Mesodermal cell (in vitro differentiated cells): ENCODE results near the gene AZIN2.

Source experiments
- H3K27ac ChIP-seq: 2 replicates; pipeline ENCODE4 v1.7.0; 2013; ENCODE audit warnings: mild to moderate bottlenecking, low read depth, low read length, moderate library complexity; ENCODE audit not compliant: severe bottlenecking
- H3K36me3 ChIP-seq: 2 replicates; pipeline ENCODE4 v1.7.1; 2013; ENCODE audit warnings: mild to moderate bottlenecking, low read length, moderate library complexity; ENCODE audit not compliant: control insufficient read depth, insufficient read depth
- H3K4me1 ChIP-seq: one replicate; pipeline ENCODE4 v1.7.1; 2013; ENCODE audit warnings: mild to moderate bottlenecking, low read length; ENCODE audit not compliant: insufficient read depth, control insufficient read depth, poor library complexity, severe bottlenecking
- H3K4me3 ChIP-seq: 2 replicates; pipeline ENCODE4 v1.7.0; 2013; ENCODE audit warnings: low read length, control low read depth, mild to moderate bottlenecking; ENCODE audit not compliant: insufficient read depth, poor library complexity, severe bottlenecking; ENCODE audit errors: extremely low read depth
- H3K9me3 ChIP-seq: 2 replicates; pipeline ENCODE4 v1.7.1; 2013; ENCODE audit warnings: mild to moderate bottlenecking, low read length, moderate library complexity; ENCODE audit not compliant: control insufficient read depth
- WGBS, 2 experiments: methylation state at CpG; one replicate each; pipeline ENCODE4 v1.1.5; 2013; ENCODE audit warnings: missing lambda C conversion rate in 2 of 2; ENCODE audit not compliant: insufficient coverage in 2 of 2; 5-methylcytosine and 5-hydroxymethylcytosine counted together

The AZIN2 gene

GRCh38 chr1:33152685-33153432 lies 71.9 kb downstream of the AZIN2 start:
- H3K27ac ChIP-seq = peak overlapping the region; percentile 29
- 31 to 60% methylated on average over 2 of the region's 2 CpGs for WGBS, 2 experiments
- peaks cover 8% of the 10 kb centered on the region for H3K36me3 ChIP-seq
- no peaks in the 10 kb centered on the region for H3K9me3 ChIP-seq
- H3K4me3 ChIP-seq = no peak overlapping the region
- peaks cover 10% of the 10 kb centered on the region for H3K4me1 ChIP-seq

DNA sequence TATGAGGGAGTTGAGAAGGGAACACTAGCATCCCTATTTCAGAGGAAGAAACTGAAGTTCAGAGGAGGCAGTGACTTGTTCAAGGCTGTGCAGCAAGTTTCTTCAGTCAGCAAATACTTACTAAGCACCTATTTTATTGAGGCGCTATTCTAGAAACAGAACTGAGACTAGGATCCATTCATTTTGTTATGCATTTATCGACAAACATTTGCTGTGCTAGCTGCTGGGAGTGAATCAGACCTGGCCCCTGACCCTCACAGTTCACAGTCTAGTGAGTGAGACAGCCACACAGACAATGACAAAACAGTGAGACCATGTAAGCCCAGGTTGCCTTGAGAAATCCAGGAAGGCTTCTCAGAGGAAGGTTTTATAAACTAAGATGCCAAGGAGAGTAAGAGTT lies 72.7 kb downstream of the AZIN2 start:
- H3K4me1 ChIP-seq = peaks cover 10% of the 10 kb centered on the region
- H3K36me3 ChIP-seq = peaks cover 8% of the 10 kb centered on the region
- 88 to 100% methylated on average over 2 of the region's 2 CpGs for WGBS, 2 experiments
- peak overlapping the region; percentile 6 for H3K27ac ChIP-seq
- H3K4me3 ChIP-seq = no peak overlapping the region
- no peaks in the 10 kb centered on the region for H3K9me3 ChIP-seq

GRCh38 chr1:33155877-33156538 lies 75.1 kb downstream of the AZIN2 start:
- no peaks in the 10 kb centered on the region for H3K9me3 ChIP-seq
- 93% methylated on average over 4 of the region's 4 CpGs for WGBS, 2 experiments
- H3K36me3 ChIP-seq = peaks cover 13% of the 10 kb centered on the region

DNA sequence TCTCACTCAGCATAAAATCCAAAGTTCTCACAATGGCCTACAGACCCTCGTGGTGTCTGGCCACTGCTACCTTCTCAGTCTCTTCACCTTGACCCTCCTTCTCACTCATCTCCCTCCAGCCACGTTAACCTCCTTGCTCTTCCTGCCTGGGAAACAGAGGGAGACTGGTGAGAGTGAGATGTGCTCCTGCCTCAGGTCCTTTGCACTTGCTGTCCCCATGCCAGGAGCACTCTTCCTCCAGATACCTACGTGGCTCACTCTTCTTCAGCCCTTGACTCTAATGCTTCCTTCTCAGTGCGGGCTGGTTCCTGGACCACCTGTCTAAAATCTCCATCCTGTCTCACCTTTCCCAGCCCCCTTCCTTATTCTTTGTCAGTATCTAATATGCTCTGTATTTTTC lies 76.2 kb downstream of the AZIN2 start:
- Histone ChIP-seq H3K4me1 (peaks cover 18% of the 10 kb centered on the region), H3K4me3 (no peak overlapping the region), H3K9me3 (no peaks in the 10 kb centered on the region), H3K27ac (no peak overlapping the region), H3K36me3 (peaks cover 13% of the 10 kb centered on the region)
- 100% methylated on average over 2 to 3 of the region's 4 CpGs for WGBS, 2 experiments

More at GRCh38 chr1:33155877-33156538, 75.1 kb downstream of the AZIN2 start:
- no peak overlapping the region for H3K27ac ChIP-seq
- peaks cover 13% of the 10 kb centered on the region for H3K4me1 ChIP-seq
- no peak overlapping the region for H3K4me3 ChIP-seq

DNA sequence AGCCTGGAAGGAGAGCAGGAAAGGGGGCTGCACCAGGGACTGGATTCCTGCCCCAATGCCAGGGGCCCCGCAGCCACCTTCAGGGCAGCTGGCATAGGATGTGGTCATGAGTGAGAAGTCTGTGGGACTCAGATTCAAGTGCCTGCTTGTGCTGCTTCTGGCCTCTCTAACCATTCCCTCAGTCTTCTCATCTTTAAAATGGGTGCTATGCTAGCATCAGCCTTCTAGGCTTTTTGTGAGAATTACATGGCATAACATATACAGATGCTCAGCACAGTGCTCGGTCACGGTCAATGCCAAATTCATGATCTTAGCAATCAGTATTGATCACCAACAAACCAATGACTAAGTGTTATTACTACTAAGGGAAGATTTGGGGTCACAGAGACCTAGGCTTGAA lies 77.4 kb downstream of the AZIN2 start:
- Histone ChIP-seq H3K4me3 (no peak overlapping the region), H3K9me3 (no peaks in the 10 kb centered on the region), H3K27ac (no peak overlapping the region), H3K4me1 (peaks cover 11% of the 10 kb centered on the region), H3K36me3 (peaks cover 13% of the 10 kb centered on the region)
- WGBS, 2 experiments = 95 to 100% methylated on average over 1 to 3 of the region's 3 CpGs

DNA sequence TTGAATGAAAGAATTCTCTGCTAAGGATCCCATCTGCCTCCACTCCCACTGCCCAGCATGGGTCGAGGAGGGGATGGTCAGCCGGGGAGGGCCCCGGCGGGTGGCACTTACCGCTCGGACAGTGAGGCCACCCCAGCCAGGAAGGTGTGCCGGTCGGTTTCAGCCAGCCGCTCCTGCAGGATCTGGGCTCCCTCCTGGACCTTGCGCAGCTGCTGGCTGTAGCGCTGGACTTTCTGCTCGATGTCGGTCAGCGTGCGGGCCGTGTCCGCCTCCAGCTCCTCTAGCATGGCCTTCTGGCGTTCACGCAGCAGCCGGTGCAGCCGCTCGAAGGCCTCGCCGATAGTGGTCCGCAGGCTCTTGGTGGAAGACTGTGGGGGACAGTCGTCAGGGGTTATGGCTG lies 78.6 kb downstream of the AZIN2 start:
- Histone ChIP-seq H3K4me1 (peaks cover 15% of the 10 kb centered on the region), H3K4me3 (no peak overlapping the region), H3K27ac (no peak overlapping the region), H3K36me3 (peaks cover 13% of the 10 kb centered on the region), H3K9me3 (no peaks in the 10 kb centered on the region)
- 96 to 97% methylated on average over 23 to 25 of the region's 26 CpGs for WGBS, 2 experiments

GRCh38 chr1:33161061-33161681 lies 80.2 kb downstream of the AZIN2 start:
- Histone ChIP-seq H3K27ac (peak overlapping the region; percentile 30), H3K36me3 (peaks cover 18% of the 10 kb centered on the region), H3K9me3 (no peaks in the 10 kb centered on the region), H3K4me3 (no peak overlapping the region), H3K4me1 (peaks cover 15% of the 10 kb centered on the region)
- WGBS, 2 experiments = 58 to 62% methylated on average over 22 to 25 of the region's 25 CpGs

- no peak overlapping the region for H3K27ac ChIP-seq
- no peaks in the 10 kb centered on the region for H3K9me3 ChIP-seq
- 89 to 95% methylated on average over 2 of the region's 2 CpGs for WGBS, 2 experiments
- no peak overlapping the region for H3K4me3 ChIP-seq
- peaks cover 18% of the 10 kb centered on the region for H3K36me3 ChIP-seq
- H3K4me1 ChIP-seq = peaks cover 15% of the 10 kb centered on the region
These were observed 81.2 kb downstream of the AZIN2 start for GRCh38 chr1:33162141-33162540.

DNA sequence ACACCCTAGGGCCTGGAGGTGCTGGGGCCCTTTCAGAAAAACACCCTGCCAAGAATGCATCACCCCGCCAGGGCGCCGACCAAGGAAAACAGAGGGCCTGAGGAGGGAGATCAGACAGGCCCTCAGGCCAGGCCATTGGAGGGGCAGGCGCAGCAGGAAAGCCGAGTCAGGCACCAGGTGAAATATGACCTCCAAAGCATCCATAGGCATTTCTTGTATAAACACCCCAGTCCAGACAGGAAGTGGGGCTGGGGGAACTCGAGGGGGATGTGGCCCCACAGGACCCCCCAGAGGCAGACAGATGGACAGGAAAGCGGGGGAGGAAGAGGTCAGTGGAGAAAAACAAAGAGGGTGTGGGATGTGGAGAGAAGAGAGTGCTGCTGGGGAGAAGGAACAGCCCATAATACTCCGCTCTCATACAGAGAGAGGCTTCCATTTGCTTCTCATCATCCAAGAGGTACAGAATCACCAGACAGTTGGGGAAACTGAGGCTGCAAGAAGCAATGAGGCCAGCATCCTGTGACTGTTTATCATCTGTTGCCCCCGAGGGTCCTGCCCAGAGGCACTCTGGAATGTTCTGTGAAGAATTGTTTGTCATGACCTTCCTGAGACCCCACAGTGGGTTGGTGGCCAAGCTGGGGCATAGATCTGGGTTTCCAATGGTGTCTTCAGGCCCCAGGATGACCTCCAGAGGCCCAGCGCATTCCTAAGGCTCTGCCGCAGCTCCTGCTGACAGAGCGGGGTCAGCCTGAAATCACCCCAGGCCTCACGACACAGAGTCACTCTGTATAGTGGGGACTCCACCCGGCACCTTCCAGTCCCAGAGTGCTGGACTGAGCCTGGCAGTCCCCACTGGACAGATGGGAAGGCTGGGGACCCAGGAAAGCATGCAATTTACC lies 82.9 kb downstream of the AZIN2 start:
- WGBS, 2 experiments = 69 to 70% methylated on average over 10 to 13 of the region's 14 CpGs
- peaks cover 15% of the 10 kb centered on the region for H3K4me1 ChIP-seq
- no peak overlapping the region for H3K4me3 ChIP-seq
- H3K9me3 ChIP-seq = no peaks in the 10 kb centered on the region
- H3K27ac ChIP-seq = peak overlapping the region; percentile 55
- H3K36me3 ChIP-seq = peaks cover 15% of the 10 kb centered on the region

- 71 to 73% methylated on average over 14 to 21 of the region's 21 CpGs for WGBS, 2 experiments
- Histone ChIP-seq H3K36me3 (peaks cover 8% of the 10 kb centered on the region), H3K27ac (no peak overlapping the region), H3K9me3 (no peaks in the 10 kb centered on the region), H3K4me3 (no peak overlapping the region), H3K4me1 (peaks cover 21% of the 10 kb centered on the region)
These were observed 84.3 kb downstream of the AZIN2 start for GRCh38 chr1:33165209-33165608.
